HepG2 (cell line): ENCODE results near the gene IHH. TPM values are rescaled to one million over a fixed set of nuclear protein-coding genes. Genes with fewer than 3 reads are reported as not detected.

Experiments
- ADNP ChIP-seq: sonication (generic); formaldehyde crosslinking; IDR thresholded peaks from 2 replicates; pipeline ENCODE4 v1.4.0; 2020; ENCODE audit warnings: missing genetic modification reagents
- BCL3 ChIP-seq: sonication (generic); formaldehyde crosslinking; IDR thresholded peaks from 2 replicates; pipeline ENCODE4 v1.5.1; 2020; ENCODE audit warnings: mild to moderate bottlenecking, missing genetic modification reagents, moderate library complexity
- CC2D1A ChIP-seq: sonication (generic); formaldehyde crosslinking; IDR thresholded peaks from 2 replicates; pipeline ENCODE4 v1.8.1; 2023; ENCODE audit warnings: mild to moderate bottlenecking, missing genetic modification reagents
- CCDC6 ChIP-seq: sonication (generic); formaldehyde crosslinking; IDR thresholded peaks from 2 replicates; pipeline ENCODE4 v1.8.1; 2022; ENCODE audit warnings: mild to moderate bottlenecking, missing genetic modification reagents, moderate library complexity
- CHD4 ChIP-seq: fragments of 200-600 bp; sonication (generic); IDR thresholded peaks from 2 replicates; pipeline ENCODE4 v1.7.0; 2017; ENCODE audit warnings: mild to moderate bottlenecking, low read length, borderline replicate concordance
- ELF3 ChIP-seq: IDR thresholded peaks from 2 replicates; pipeline ENCODE4 v1.6.1; 2016; ENCODE audit warnings: missing genetic modification reagents, missing compliant biosample characterization
- GLMP ChIP-seq: sonication (generic); formaldehyde crosslinking; IDR thresholded peaks from 2 replicates; pipeline ENCODE4 v1.9.0; 2021; ENCODE audit warnings: missing genetic modification reagents, mild to moderate bottlenecking, borderline replicate concordance
- NPAS2 ChIP-seq: sonication (generic); formaldehyde crosslinking; IDR thresholded peaks from 2 replicates; pipeline ENCODE4 v1.8.0; 2022; ENCODE audit warnings: mild to moderate bottlenecking, missing genetic modification reagents, borderline replicate concordance
- ZBTB10 ChIP-seq: sonication (generic); formaldehyde crosslinking; IDR thresholded peaks from 2 replicates; pipeline ENCODE4 v1.4.0; 2020; ENCODE audit warnings: missing genetic modification reagents, borderline replicate concordance
- ZNF225 ChIP-seq: sonication (generic); formaldehyde crosslinking; IDR thresholded peaks from 2 replicates; pipeline ENCODE4 v1.4.0; 2020; ENCODE audit warnings: mild to moderate bottlenecking, missing genetic modification reagents
- ZNF382 ChIP-seq: sonication (generic); formaldehyde crosslinking; IDR thresholded peaks from 2 replicates; pipeline ENCODE4 v1.5.0; 2020; ENCODE audit warnings: missing genetic modification reagents, mild to moderate bottlenecking, borderline replicate concordance
- ZNF460 ChIP-seq: sonication (generic); formaldehyde crosslinking; IDR thresholded peaks from 2 replicates; pipeline ENCODE4 v1.5.1; 2020; ENCODE audit warnings: missing genetic modification reagents, mild to moderate bottlenecking, borderline replicate concordance
- ZNF570 ChIP-seq: sonication (generic); formaldehyde crosslinking; IDR thresholded peaks from 2 replicates; pipeline ENCODE4 v1.4.0; 2020; ENCODE audit warnings: mild to moderate bottlenecking, missing genetic modification reagents, borderline replicate concordance
- ZNF629 ChIP-seq: sonication (generic); formaldehyde crosslinking; conservative IDR thresholded peaks from 2 replicates; pipeline ENCODE4 v1.5.0; 2020; ENCODE audit warnings: missing genetic modification reagents
- ZNF672 ChIP-seq: sonication (generic); formaldehyde crosslinking; IDR thresholded peaks from 2 replicates; pipeline ENCODE4 v1.8.1; 2022; ENCODE audit warnings: missing genetic modification reagents
- ZNF703 ChIP-seq: sonication (generic); formaldehyde crosslinking; IDR thresholded peaks from 2 replicates; pipeline ENCODE4 v1.5.1; 2020; ENCODE audit warnings: missing genetic modification reagents, mild to moderate bottlenecking, moderate library complexity, borderline replicate concordance
- ZNF713 ChIP-seq: sonication (generic); formaldehyde crosslinking; IDR thresholded peaks from 2 replicates; pipeline ENCODE4 v1.4.0; 2020; ENCODE audit warnings: mild to moderate bottlenecking, missing genetic modification reagents
- ZNF790 ChIP-seq: sonication (generic); formaldehyde crosslinking; IDR thresholded peaks from 2 replicates; pipeline ENCODE4 v1.8.0; 2022; ENCODE audit warnings: missing genetic modification reagents, mild to moderate bottlenecking, borderline replicate concordance
- polyA plus RNA-seq, 8 experiments: library from polyadenylated mRNA; depleted of rRNA in 3 of 8; stranded (reverse) in 7 of 8; unstranded in 1 of 8; fragments of >200 nt; fragmentation: Illumina TruSeq in 4 of 8; extraction: Trizol in 4 of 8; gene quantifications; 2 replicates each; pipeline versions ENCODE4 v1.2.1 to v1.2.3, GENCODE V29; 2011 to 2016; ENCODE audit warnings: low read depth in 4 of 8, missing spikeins in 1 of 8, mixed read lengths in 1 of 8; ENCODE audit not compliant: insufficient read depth in 1 of 8
- total RNA-seq, 5 experiments: library from RNA; depleted of rRNA; stranded (reverse); fragments of >200 nt; fragmentation: Illumina TruSeq; extraction: Trizol; gene quantifications; 2 replicates each; pipeline ENCODE4 v1.2.3, GENCODE V29; 2016; ENCODE audit warnings: low read depth in 1 of 5

The IHH gene
- total and polyA plus RNA-seq, 2 of the 13 experiments (the other 11 are each of a cell fraction or from before 2014, with no cell fraction given) = 0.42 TPM; not detected in 1

DNA sequence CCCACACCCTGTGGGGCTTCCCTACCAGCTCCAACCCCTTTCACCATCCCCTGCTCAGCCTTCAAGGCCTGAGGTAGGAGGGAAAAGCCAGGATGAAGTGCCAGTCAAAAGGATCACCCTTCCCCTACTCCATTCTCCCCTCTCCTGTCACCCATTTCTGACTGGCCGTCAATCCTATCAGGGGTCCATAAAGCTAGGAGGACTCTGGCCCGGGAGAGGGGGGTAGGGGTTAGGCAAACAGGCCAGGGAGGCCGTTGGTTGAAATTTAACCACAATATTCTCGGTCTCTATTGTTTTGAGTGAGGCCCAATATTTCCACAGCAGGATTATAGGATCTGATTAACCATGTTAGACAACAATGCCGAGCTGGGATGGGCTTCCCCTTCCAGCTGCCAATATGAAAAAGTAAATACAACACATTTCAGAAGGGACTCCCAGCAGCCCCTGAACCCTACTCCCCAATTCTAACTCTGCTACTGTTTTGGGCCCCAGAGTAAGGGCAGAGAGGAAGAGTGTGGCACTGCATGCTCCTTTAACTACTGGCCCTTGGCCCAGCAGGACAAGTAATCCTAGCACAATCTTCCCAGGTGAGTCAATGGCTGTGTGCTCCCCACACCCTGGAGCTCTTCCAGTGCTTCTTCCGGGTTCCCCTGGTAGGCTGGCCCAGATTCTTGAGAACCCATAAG, 10.6 kb upstream of the IHH start (continued):
- TF ChIP-seq ZNF460 (CRISPR knock-in tag) (peak; percentile 26; the same call in 1 of the 2 replicates), ZNF672 (CRISPR knock-in tag) (no peak), ZNF382 (CRISPR knock-in tag) (no peak), BCL3 (CRISPR knock-in tag) (peak; percentile 87), ZNF629 (CRISPR knock-in tag) (no peak), NPAS2 (CRISPR knock-in tag) (no peak), ZNF570 (no peak), ZNF790 (CRISPR knock-in tag) (no peak), ELF3 (CRISPR knock-in tag) (no peak), ADNP (CRISPR knock-in tag) (no peak), CHD4 (no peak), CCDC6 (peak; percentile 74; the same call in 1 of the 2 replicates), ZBTB10 (no peak), ZNF225 (CRISPR knock-in tag) (no peak), ZNF703 (CRISPR knock-in tag) (peak; percentile 89), ZNF713 (CRISPR knock-in tag) (no peak), GLMP (no peak), CC2D1A (no peak)
